HG02763 (cell line): ENCODE measurements around the gene PRDM16.

Experiments
- ATAC-seq: cut with Tn5 transposase; IDR thresholded peaks from one replicate; pipeline ENCODE4 v1.9.1; 2021; ENCODE audit warnings: mild to moderate bottlenecking, moderate library complexity; ENCODE audit not compliant: unreplicated experiment

Gene PRDM16

GRCh38 chr1:3402258-3403010 lies 333.4 kb downstream of the PRDM16 start:
- no peak for ATAC-seq

- no peak for ATAC-seq
Observed at GRCh38 chr1:3403011-3403345, 334.0 kb downstream of the PRDM16 start.

- no peak for ATAC-seq
Observed at GRCh38 chr1:3403388-3404231, 334.6 kb downstream of the PRDM16 start.

- ATAC-seq = no peak
Observed at GRCh38 chr1:3404301-3404700, 335.3 kb downstream of the PRDM16 start.

GRCh38 chr1:3404801-3405200 lies 335.8 kb downstream of the PRDM16 start:
- no peak for ATAC-seq

- ATAC-seq = no peak
Observed at GRCh38 chr1:3405491-3405890, 336.5 kb downstream of the PRDM16 start.

- no peak for ATAC-seq
Observed at GRCh38 chr1:3405974-3406867, 337.2 kb downstream of the PRDM16 start.

- no peak for ATAC-seq
Observed at GRCh38 chr1:3407021-3407420, 338.0 kb downstream of the PRDM16 start.

GRCh38 chr1:3408751-3409266 lies 339.8 kb downstream of the PRDM16 start:
- no peak for ATAC-seq

GRCh38 chr1:3409366-3410141 lies 340.6 kb downstream of the PRDM16 start:
- no peak for ATAC-seq

- no peak for ATAC-seq
Observed at GRCh38 chr1:3410142-3410925, 341.3 kb downstream of the PRDM16 start.

- ATAC-seq = no peak
Observed at GRCh38 chr1:3411806-3412205, 342.8 kb downstream of the PRDM16 start.

GRCh38 chr1:3412376-3412775 lies 343.4 kb downstream of the PRDM16 start:
- no peak for ATAC-seq

- no peak for ATAC-seq
Observed at GRCh38 chr1:3413975-3414710, 345.1 kb downstream of the PRDM16 start.

GRCh38 chr1:3415260-3416090 lies 346.5 kb downstream of the PRDM16 start:
- ATAC-seq = no peak

GRCh38 chr1:3417082-3417739 lies 348.2 kb downstream of the PRDM16 start:
- no peak for ATAC-seq

- ATAC-seq = no peak
Observed at GRCh38 chr1:3417934-3418333, 348.9 kb downstream of the PRDM16 start.
